Measurements from ENCODE around the gene ASXL2.
"Not testable (repeated sequence)": the region's sequence is repeated elsewhere in the genome, so short reads cannot be mapped to it uniquely, and the experiment has no call there.

Gene ASXL2

GRCh38 chr2:25912851-25913695, 34.8 kb upstream of the ASXL2 start:
- no peak for TF ChIP-seq CTCF (IDR thresholded peaks at IDR 0.05; ENCODE audit: borderline replicate concordance, insufficient read depth, low read depth, low read length)
- no peak overlapping the region for H3K4me3 ChIP-seq (ENCODE audit: low read depth, low read length)

GRCh38 chr2:25909574-25909973, 31.3 kb upstream of the ASXL2 start:
- not testable (repeated sequence) for H3K4me3 ChIP-seq (ENCODE audit: low read depth, low read length)

GRCh38 chr2:25905126-25905525, 26.8 kb upstream of the ASXL2 start:
- no peak for TF ChIP-seq CTCF (IDR thresholded peaks at IDR 0.05; ENCODE audit: borderline replicate concordance, insufficient read depth, low read depth, low read length)

GRCh38 chr2:25903216-25903776, 25.0 kb upstream of the ASXL2 start:
- no peak overlapping the region for H3K4me3 ChIP-seq (ENCODE audit: low read depth, low read length)
- no peak for TF ChIP-seq CTCF (IDR thresholded peaks at IDR 0.05; ENCODE audit: borderline replicate concordance, insufficient read depth, low read depth, low read length)

More at GRCh38 chr2:25905126-25905525, 26.8 kb upstream of the ASXL2 start:
- no peak overlapping the region for H3K4me3 ChIP-seq (ENCODE audit: low read depth, low read length)

- TF ChIP-seq CTCF (IDR thresholded peaks at IDR 0.05; ENCODE audit: borderline replicate concordance, insufficient read depth, low read depth, low read length): no peak
- no peak overlapping the region for H3K4me3 ChIP-seq (ENCODE audit: low read depth, low read length)
Measured at GRCh38 chr2:25899404-25899970, 21.2 kb upstream of the ASXL2 start.

GRCh38 chr2:25897506-25897905, 19.2 kb upstream of the ASXL2 start:
- H3K4me3 ChIP-seq (ENCODE audit: low read depth, low read length): no peak overlapping the region
- no peak for TF ChIP-seq CTCF (IDR thresholded peaks at IDR 0.05; ENCODE audit: borderline replicate concordance, insufficient read depth, low read depth, low read length)

- not testable (repeated sequence) for H3K4me3 ChIP-seq (ENCODE audit: low read depth, low read length)
Measured at GRCh38 chr2:25896308-25896707, 18.0 kb upstream of the ASXL2 start.

GRCh38 chr2:25895610-25896009, 17.3 kb upstream of the ASXL2 start:
- H3K4me3 ChIP-seq (ENCODE audit: low read depth, low read length): no peak overlapping the region
- no peak for TF ChIP-seq CTCF (IDR thresholded peaks at IDR 0.05; ENCODE audit: borderline replicate concordance, insufficient read depth, low read depth, low read length)
